NT2/D1 (cell line): ENCODE results near the gene LINGO1.

Experiments
- DNase-seq: peaks from one replicate; pipeline ENCODE4 v3.0.0-alpha.2; 2011; ENCODE audit warnings: low read depth, low spot score
- H3K27me3 ChIP-seq: 2 replicates; pipeline ENCODE4 v1.6.0; 2011; ENCODE audit warnings: mild to moderate bottlenecking; ENCODE audit not compliant: insufficient read length, insufficient read depth
- H3K36me3 ChIP-seq: 2 replicates; pipeline ENCODE4 v1.6.1; 2011; ENCODE audit warnings: mild to moderate bottlenecking, low read length, mixed read lengths; ENCODE audit not compliant: insufficient read depth, insufficient read length
- H3K4me1 ChIP-seq: 2 replicates; pipeline ENCODE4 v1.5.1; 2011; ENCODE audit not compliant: insufficient read depth, insufficient read length
- H3K4me3 ChIP-seq: 2 replicates; pipeline ENCODE4 v1.5.1; 2011; ENCODE audit warnings: low read depth; ENCODE audit not compliant: insufficient read length
- H3K9ac ChIP-seq: 2 replicates; pipeline ENCODE4 v1.6.0; 2011; ENCODE audit warnings: low read depth; ENCODE audit not compliant: insufficient read length
- H3K9me3 ChIP-seq: 2 replicates; pipeline ENCODE4 v1.5.1; 2011; ENCODE audit warnings: mild to moderate bottlenecking, low read length; ENCODE audit not compliant: insufficient read depth
- SUZ12 ChIP-seq: IDR thresholded peaks from 2 replicates; pipeline ENCODE4 v1.6.1; 2011; ENCODE audit not compliant: insufficient read length, insufficient read depth; ENCODE audit errors: extremely low read depth
- YY1 ChIP-seq: IDR thresholded peaks from 2 replicates; pipeline ENCODE4 v1.6.1; 2011; ENCODE audit not compliant: insufficient read length, insufficient read depth
- ZNF274 ChIP-seq: IDR thresholded peaks from 2 replicates; pipeline ENCODE4 v1.6.1; 2011; ENCODE audit warnings: mild to moderate bottlenecking, low read depth, low read length

Gene LINGO1

GRCh38 chr15:77572186-77572585 lies 60.5 kb downstream of the LINGO1 start:
- DNase-seq = no peak
- Histone ChIP-seq H3K36me3 (no peaks in the 10 kb centered on the region), H3K4me3 (no peak overlapping the region), H3K27me3 (no peaks in the 10 kb centered on the region), H3K9me3 (no peaks in the 10 kb centered on the region), H3K4me1 (peaks cover 32% of the 10 kb centered on the region), H3K9ac (no peak overlapping the region)
- TF ChIP-seq SUZ12 (no peak), ZNF274 (no peak), YY1 (no peak)

DNA sequence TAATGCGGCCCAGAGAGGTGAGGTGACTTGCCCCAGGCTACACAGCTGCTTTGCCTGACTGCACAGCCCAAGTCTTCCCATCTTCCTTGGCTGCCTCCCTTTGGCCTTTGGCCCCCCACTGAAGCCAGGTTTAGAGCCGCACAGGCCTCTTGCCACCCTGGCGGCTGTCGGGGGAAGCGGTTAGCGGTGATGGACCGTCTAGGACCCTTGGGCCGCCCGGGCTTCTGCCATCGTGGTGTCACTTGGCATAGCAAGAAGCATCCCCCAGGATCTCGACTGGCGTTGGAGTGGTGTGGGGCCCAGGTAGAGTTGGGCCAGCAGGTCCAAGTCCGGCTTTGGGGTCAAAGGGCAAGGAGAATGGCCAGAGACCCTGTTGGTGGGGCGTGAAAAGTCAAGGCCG lies 61.0 kb downstream of the LINGO1 start:
- Histone ChIP-seq H3K9me3 (no peaks in the 10 kb centered on the region), H3K4me3 (no peak overlapping the region)
- TF ChIP-seq SUZ12 = no peak
- TF ChIP-seq ZNF274 = no peak
- no peak for TF ChIP-seq YY1

DNA sequence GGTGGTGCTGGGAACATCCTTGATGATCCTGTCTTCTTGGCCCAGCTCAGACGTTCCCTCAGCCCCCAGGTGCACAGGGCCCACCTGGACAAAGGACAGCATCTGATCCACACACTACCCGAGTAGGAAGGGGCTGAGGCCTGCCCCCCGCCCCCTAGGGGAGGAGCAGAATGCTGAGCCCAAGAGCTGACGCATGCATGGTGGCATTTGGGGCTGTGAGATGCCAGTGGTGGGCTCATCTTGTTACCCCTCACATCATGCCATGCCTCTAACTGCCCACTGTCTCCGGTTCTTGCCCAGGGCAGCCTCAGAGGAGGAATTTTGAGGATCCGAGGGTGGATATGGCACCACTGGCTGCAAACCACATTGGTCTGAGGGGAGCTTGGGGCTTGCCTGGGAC lies 61.5 kb downstream of the LINGO1 start:
- Histone ChIP-seq H3K9ac (no peak overlapping the region), H3K27me3 (no peaks in the 10 kb centered on the region), H3K4me3 (no peak overlapping the region), H3K36me3 (no peaks in the 10 kb centered on the region), H3K4me1 (peaks cover 33% of the 10 kb centered on the region), H3K9me3 (no peaks in the 10 kb centered on the region)
- no peak for DNase-seq
- TF ChIP-seq ZNF274 (no peak), YY1 (no peak), SUZ12 (no peak)

More for the DNA sequence above, 61.0 kb downstream of the LINGO1 start:
- Histone ChIP-seq H3K27me3 (no peaks in the 10 kb centered on the region), H3K9ac (no peak overlapping the region), H3K4me1 (peaks cover 36% of the 10 kb centered on the region), H3K36me3 (no peaks in the 10 kb centered on the region)
- no peak for DNase-seq

GRCh38 chr15:77569729-77570125 lies 63.0 kb downstream of the LINGO1 start:
- H3K9me3 ChIP-seq = no peaks in the 10 kb centered on the region
- no peaks in the 10 kb centered on the region for H3K36me3 ChIP-seq
- TF ChIP-seq SUZ12 (no peak), ZNF274 (no peak), YY1 (no peak)
- H3K4me1 ChIP-seq = peaks cover 32% of the 10 kb centered on the region
- no peak overlapping the region for H3K4me3 ChIP-seq
- H3K27me3 ChIP-seq = no peaks in the 10 kb centered on the region
- H3K9ac ChIP-seq = peak overlapping the region; percentile 47
- DNase-seq = no peak

- no peak for DNase-seq
- Histone ChIP-seq H3K4me3 (no peak overlapping the region), H3K36me3 (no peaks in the 10 kb centered on the region), H3K9me3 (no peaks in the 10 kb centered on the region), H3K9ac (peak overlapping the region; percentile 58), H3K4me1 (peaks cover 29% of the 10 kb centered on the region), H3K27me3 (no peaks in the 10 kb centered on the region)
- TF ChIP-seq ZNF274 (no peak), YY1 (no peak)
Observed at GRCh38 chr15:77568973-77569728, 63.6 kb downstream of the LINGO1 start.

DNA sequence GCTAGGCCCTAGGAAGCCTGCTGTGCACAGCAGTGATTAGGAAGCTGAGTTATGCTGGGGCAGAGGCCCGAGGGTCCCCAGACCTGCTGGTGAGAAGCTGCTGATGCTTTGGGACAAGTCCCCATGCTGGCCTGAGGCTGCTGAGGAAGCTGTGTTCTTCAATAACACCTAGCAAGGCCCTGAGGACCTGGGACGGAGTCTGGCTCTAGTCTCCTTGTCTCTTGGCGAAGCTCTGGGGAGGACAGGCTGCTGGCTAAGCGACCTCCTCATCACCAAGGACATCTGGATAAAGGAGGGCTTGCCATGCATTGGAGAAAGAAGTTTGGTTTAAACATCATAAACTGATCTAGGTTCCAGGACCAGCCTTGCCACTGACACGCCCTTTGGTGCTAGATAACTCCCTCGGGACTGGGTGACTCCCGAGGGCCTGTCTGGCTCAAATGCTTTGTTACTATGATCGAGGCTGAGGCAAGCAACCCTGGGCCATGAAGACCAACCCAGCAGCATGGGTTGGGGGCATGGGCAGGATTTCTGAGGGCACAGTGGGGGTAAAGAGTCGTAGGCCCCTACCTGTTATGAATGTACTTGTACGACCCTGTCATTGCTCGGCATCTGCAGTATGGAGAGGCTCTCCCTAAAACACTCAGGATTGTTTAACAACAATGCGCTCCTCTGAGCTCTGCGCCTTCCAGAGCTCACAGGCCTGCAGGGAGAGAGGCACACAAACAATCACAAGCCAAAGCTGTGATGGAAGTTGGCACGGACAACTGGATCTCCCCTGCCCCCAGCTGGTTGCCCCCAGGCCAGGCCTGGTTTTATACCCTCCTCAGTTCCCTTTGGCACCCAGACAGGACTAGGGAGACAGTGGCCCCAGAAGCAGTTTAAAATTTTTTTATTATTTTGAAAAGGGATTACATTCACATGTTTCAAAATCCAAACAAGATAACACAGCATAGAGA lies 64.4 kb downstream of the LINGO1 start:
- Histone ChIP-seq H3K9ac (no peak overlapping the region), H3K4me1 (peaks cover 29% of the 10 kb centered on the region), H3K36me3 (no peaks in the 10 kb centered on the region), H3K27me3 (no peaks in the 10 kb centered on the region), H3K9me3 (no peaks in the 10 kb centered on the region), H3K4me3 (no peak overlapping the region)
- DNase-seq = no peak
- TF ChIP-seq YY1 (no peak), ZNF274 (no peak)

DNA sequence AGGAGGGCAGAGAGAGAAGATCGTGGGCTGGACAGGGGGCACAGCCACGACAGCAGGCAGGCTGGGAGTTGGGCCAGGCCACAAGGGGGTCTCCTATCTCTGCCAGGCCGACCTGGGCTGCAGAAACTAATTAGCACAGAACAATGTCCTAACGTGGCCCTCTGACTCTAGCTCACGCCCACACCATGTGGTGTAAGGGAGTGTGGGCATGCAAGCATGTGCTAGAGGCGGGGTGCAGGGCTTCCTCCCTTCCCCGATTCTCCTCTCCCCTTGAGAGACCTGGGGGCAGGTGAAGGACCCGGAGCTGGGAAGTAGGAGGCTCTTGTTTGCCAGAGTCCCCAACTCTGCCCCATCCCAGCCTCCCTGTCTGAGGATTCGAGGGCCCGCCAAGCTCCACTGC lies 65.5 kb downstream of the LINGO1 start:
- Histone ChIP-seq H3K9me3 (no peaks in the 10 kb centered on the region), H3K36me3 (no peaks in the 10 kb centered on the region), H3K4me3 (no peak overlapping the region), H3K4me1 (peaks cover 29% of the 10 kb centered on the region), H3K9ac (no peak overlapping the region), H3K27me3 (no peaks in the 10 kb centered on the region)
- no peak for TF ChIP-seq ZNF274
- TF ChIP-seq SUZ12 = no peak
- TF ChIP-seq YY1 = no peak
- DNase-seq = no peak
